Measurements from ENCODE around the gene ANXA1. TPM values are rescaled to one million over a fixed set of nuclear protein-coding genes. Genes with fewer than 3 reads are reported as not detected.

Gene ANXA1
- total RNA-seq, 1 donor from 2014 or later: 261 TPM

- Histone ChIP-seq H3K4me1 (peaks cover 5 to 30% of the 10 kb centered on the region in 2 donors), H3K27me3 (no peaks in the 10 kb centered on the region)
- intact Hi-C loops (cut with DNase I): no loop called here
These were observed 7.1 kb downstream of the ANXA1 start for GRCh38 chr9:73158723-73159122.

GRCh38 chr9:73160868-73161267, 9.2 kb downstream of the ANXA1 start:
- Histone ChIP-seq H3K4me1 (peaks cover 0 to 22% of the 10 kb centered on the region in 2 donors), H3K27ac (no peak overlapping the region), H3K36me3 (peaks cover 66 to 74% of the 10 kb centered on the region in 2 donors), H3K9me3 (no peaks in the 10 kb centered on the region), H3K4me3 (no peak overlapping the region), H3K27me3 (no peaks in the 10 kb centered on the region)
- intact Hi-C loops (cut with DNase I): no loop called here
- no peak for DNase-seq (ENCODE audit: low spot score in 2 of 2)
- no peak for TF ChIP-seq CTCF (IDR thresholded peaks at IDR 0.05)

More at GRCh38 chr9:73158723-73159122, 7.1 kb downstream of the ANXA1 start:
- Histone ChIP-seq H3K4me3 (no peak overlapping the region), H3K36me3 (peaks cover 47 to 52% of the 10 kb centered on the region in 2 donors), H3K9me3 (no peaks in the 10 kb centered on the region), H3K27ac (no peak overlapping the region)
- DNase-seq (ENCODE audit: low spot score in 2 of 2): no peak
- no peak for TF ChIP-seq CTCF (IDR thresholded peaks at IDR 0.05)

GRCh38 chr9:73162987-73163768, 11.5 kb downstream of the ANXA1 start:
- intact Hi-C loops (cut with DNase I): no loop called here
- H3K27me3 ChIP-seq: no peaks in the 10 kb centered on the region
- H3K4me3 ChIP-seq: no peak overlapping the region
- H3K4me1 ChIP-seq: peaks cover 0 to 3% of the 10 kb centered on the region in 2 donors
- no peak for DNase-seq (ENCODE audit: low spot score in 2 of 2)
- H3K36me3 ChIP-seq: peaks cover 88 to 97% of the 10 kb centered on the region in 2 donors
- no peaks in the 10 kb centered on the region for H3K9me3 ChIP-seq
- H3K27ac ChIP-seq: peak overlapping the region in 1 of 2 donors; percentile 3
- no peak for TF ChIP-seq CTCF (IDR thresholded peaks at IDR 0.05)

GRCh38 chr9:73165911-73166310, 14.2 kb downstream of the ANXA1 start:
- Histone ChIP-seq H3K4me3 (no peak overlapping the region), H3K36me3 (peaks cover 88 to 100% of the 10 kb centered on the region in 2 donors), H3K9me3 (no peaks in the 10 kb centered on the region), H3K27me3 (no peaks in the 10 kb centered on the region), H3K4me1 (no peaks in the 10 kb centered on the region), H3K27ac (no peak overlapping the region)
- no peak for DNase-seq (ENCODE audit: low spot score in 2 of 2)
- TF ChIP-seq CTCF (IDR thresholded peaks at IDR 0.05): no peak
- intact Hi-C loops (cut with DNase I): no loop called here

- Histone ChIP-seq H3K27ac (no peak overlapping the region), H3K4me1 (no peaks in the 10 kb centered on the region), H3K4me3 (no peak overlapping the region), H3K36me3 (peaks cover 87 to 100% of the 10 kb centered on the region in 2 donors), H3K9me3 (no peaks in the 10 kb centered on the region), H3K27me3 (no peaks in the 10 kb centered on the region)
- DNase-seq (ENCODE audit: low spot score in 2 of 2): no peak
- intact Hi-C loops (cut with DNase I): no loop called here
- TF ChIP-seq CTCF (IDR thresholded peaks at IDR 0.05): no peak
These were observed 14.8 kb downstream of the ANXA1 start for GRCh38 chr9:73166468-73166867.
